HG03135 (cell line): ENCODE data around the gene ZNF467.

Experiments used
- ATAC-seq: cut with Tn5 transposase; IDR thresholded peaks from one replicate; pipeline ENCODE4 v1.9.1; 2021; ENCODE audit warnings: mild to moderate bottlenecking, moderate library complexity; ENCODE audit not compliant: unreplicated experiment

ZNF467 gene

GRCh38 chr7:149729586-149729982 lies 43.8 kb downstream of the ZNF467 start:
- no peak for ATAC-seq

GRCh38 chr7:149728491-149729375 lies 44.7 kb downstream of the ZNF467 start:
- no peak for ATAC-seq

GRCh38 chr7:149727899-149728476 lies 45.4 kb downstream of the ZNF467 start:
- no peak for ATAC-seq

GRCh38 chr7:149727053-149727898 lies 46.1 kb downstream of the ZNF467 start:
- ATAC-seq = no peak

GRCh38 chr7:149725916-149726315 lies 47.5 kb downstream of the ZNF467 start:
- ATAC-seq = no peak

GRCh38 chr7:149725426-149725821 lies 48.0 kb downstream of the ZNF467 start:
- ATAC-seq = no peak

- no peak for ATAC-seq
These were observed 48.5 kb downstream of the ZNF467 start for GRCh38 chr7:149724661-149725425.

- no peak for ATAC-seq
These were observed 49.4 kb downstream of the ZNF467 start for GRCh38 chr7:149723795-149724495.

- ATAC-seq = no peak
These were observed 50.2 kb downstream of the ZNF467 start for GRCh38 chr7:149723082-149723767.

- ATAC-seq = no peak
These were observed 50.9 kb downstream of the ZNF467 start for GRCh38 chr7:149722356-149722957.

- no peak for ATAC-seq
These were observed 52.2 kb downstream of the ZNF467 start for GRCh38 chr7:149721084-149721601.

GRCh38 chr7:149720372-149721083 lies 52.9 kb downstream of the ZNF467 start:
- ATAC-seq = no peak

- ATAC-seq = no peak
These were observed 53.5 kb downstream of the ZNF467 start for GRCh38 chr7:149719912-149720335.

GRCh38 chr7:149719050-149719899 lies 54.1 kb downstream of the ZNF467 start:
- no peak for ATAC-seq

- ATAC-seq = no peak
These were observed 54.7 kb downstream of the ZNF467 start for GRCh38 chr7:149718730-149719049.

GRCh38 chr7:149717481-149717880 lies 55.9 kb downstream of the ZNF467 start:
- ATAC-seq = no peak

GRCh38 chr7:149716932-149717307 lies 56.5 kb downstream of the ZNF467 start:
- ATAC-seq = no peak
